Fibroblast of villous mesenchyme (primary cell): Measurements from ENCODE around the gene DNER. TPM values are rescaled to one million over a fixed set of nuclear protein-coding genes. Genes with fewer than 3 reads are reported as not detected.

Experiments
- DNase-seq: peaks from one replicate; pipeline ENCODE4 v3.0.0-alpha.2; 2010; ENCODE audit warnings: low read depth
- H3K4me3 ChIP-seq: 2 replicates; pipeline ENCODE4 v1.5.1; 2011; ENCODE audit warnings: low read depth, mild to moderate bottlenecking, low read length
- CTCF ChIP-seq: IDR thresholded peaks from 2 replicates; pipeline ENCODE4 v1.5.1; 2012; ENCODE audit warnings: low read depth, mild to moderate bottlenecking, low read length; ENCODE audit not compliant: insufficient read depth
- total RNA-seq: library from RNA; depleted of rRNA; stranded (reverse); fragments of >200 nt; gene quantifications from 2 replicates; pipeline ENCODE4 v1.2.3, GENCODE V29; 2012

The DNER gene
- total RNA-seq, 1 donor, result 0.86 TPM

GRCh38 chr2:229715895-229716507 lies 1.6 kb upstream of the DNER start:
- H3K4me3 ChIP-seq, result no peak overlapping the region
- TF ChIP-seq CTCF, result peak; percentile 37
- DNase-seq, result no peak

- peak overlapping the region; percentile 50 for H3K4me3 ChIP-seq
- DNase-seq, result peak; percentile 72
- peak; percentile 11 for TF ChIP-seq CTCF
Measured at GRCh38 chr2:229714736-229715541, 584 bp upstream of the DNER start.

- no peak for TF ChIP-seq CTCF
- no peak overlapping the region for H3K4me3 ChIP-seq
- DNase-seq, result no peak
Measured at GRCh38 chr2:229713371-229714079, 830 bp downstream of the DNER start.

GRCh38 chr2:229712136-229712535 lies 2.2 kb downstream of the DNER start:
- DNase-seq, result peak; percentile 18
- H3K4me3 ChIP-seq, result no peak overlapping the region
- peak; percentile 20 for TF ChIP-seq CTCF

- TF ChIP-seq CTCF, result no peak
- DNase-seq, result no peak
- H3K4me3 ChIP-seq, result no peak overlapping the region
Measured at GRCh38 chr2:229708335-229708734, 6.0 kb downstream of the DNER start.

- no peak for DNase-seq
- TF ChIP-seq CTCF, result no peak
- H3K4me3 ChIP-seq, result no peak overlapping the region
Measured at GRCh38 chr2:229703909-229704630, 10.3 kb downstream of the DNER start.
